Measurements from ENCODE around the gene SMARCA2. TPM values are rescaled to one million over a fixed set of nuclear protein-coding genes. Genes with fewer than 3 reads are reported as not detected.

Gene SMARCA2
- total RNA-seq, 1 donor from 2014 or later, result 98.0 TPM

GRCh38 chr9:2015581-2016407 lies 647 bp downstream of the SMARCA2 start:
- peak; percentile 56 for DNase-seq
- H3K4me1 ChIP-seq, result peaks cover 69% of the 10 kb centered on the region
- peak overlapping the region; percentile 97 for H3K27ac ChIP-seq (replicated peaks)
- intact Hi-C loops (cut with micrococcal nuclease), result no loop called here
- no peaks in the 10 kb centered on the region for H3K27me3 ChIP-seq (ENCODE audit: low read depth)
- peak overlapping the region; percentile 97 for H3K4me3 ChIP-seq
- no peaks in the 10 kb centered on the region for H3K9me3 ChIP-seq (replicated peaks)
- no peaks in the 10 kb centered on the region for H3K36me3 ChIP-seq
- no peak for TF ChIP-seq CTCF (IDR thresholded peaks at IDR 0.05; ENCODE audit: borderline replicate concordance)

GRCh38 chr9:2016408-2017330 lies 1.5 kb downstream of the SMARCA2 start:
- Histone ChIP-seq H3K9me3 (replicated peaks) (no peaks in the 10 kb centered on the region), H3K4me1 (peaks cover 77% of the 10 kb centered on the region), H3K27me3 (ENCODE audit: low read depth) (no peaks in the 10 kb centered on the region), H3K36me3 (no peaks in the 10 kb centered on the region), H3K27ac (replicated peaks) (peak overlapping the region; percentile 97), H3K4me3 (peak overlapping the region; percentile 97)
- DNase-seq, result peak; percentile 83
- intact Hi-C loops (cut with micrococcal nuclease), result no loop called here
- TF ChIP-seq CTCF (IDR thresholded peaks at IDR 0.05; ENCODE audit: borderline replicate concordance), result peak; percentile 7

- DNase-seq, result peak; percentile 81
- peak overlapping the region; percentile 97 for H3K4me3 ChIP-seq
- no peak for TF ChIP-seq CTCF (IDR thresholded peaks at IDR 0.05; ENCODE audit: borderline replicate concordance)
- no peaks in the 10 kb centered on the region for H3K9me3 ChIP-seq (replicated peaks)
- peaks cover 86% of the 10 kb centered on the region for H3K4me1 ChIP-seq
- no peaks in the 10 kb centered on the region for H3K36me3 ChIP-seq
- H3K27ac ChIP-seq (replicated peaks), result peak overlapping the region; percentile 97
- H3K27me3 ChIP-seq (ENCODE audit: low read depth), result no peaks in the 10 kb centered on the region
- intact Hi-C loops (cut with micrococcal nuclease), result no loop called here
Observed at GRCh38 chr9:2017331-2018161, 2.4 kb downstream of the SMARCA2 start.

- intact Hi-C loops (cut with micrococcal nuclease), result no loop called here
Observed at GRCh38 chr9:2018162-2018643, 3.1 kb downstream of the SMARCA2 start.

More at GRCh38 chr9:2018162-2018643, 3.1 kb downstream of the SMARCA2 start:
- no peaks in the 10 kb centered on the region for H3K9me3 ChIP-seq (replicated peaks)
- no peaks in the 10 kb centered on the region for H3K27me3 ChIP-seq (ENCODE audit: low read depth)
- no peak for DNase-seq
- H3K27ac ChIP-seq (replicated peaks), result peak overlapping the region; percentile 97
- peaks cover 93% of the 10 kb centered on the region for H3K4me1 ChIP-seq
- H3K36me3 ChIP-seq, result no peaks in the 10 kb centered on the region
- no peak for TF ChIP-seq CTCF (IDR thresholded peaks at IDR 0.05; ENCODE audit: borderline replicate concordance)
- peak overlapping the region; percentile 97 for H3K4me3 ChIP-seq

All from left ventricle myocardium inferior (tissue), 1 donor.